HG03045 (cell line): ENCODE results near the gene CCL16.
"Not testable (repeated sequence)": the region's sequence is repeated elsewhere in the genome, so short reads cannot be mapped to it uniquely, and the experiment has no call there.

Source experiments
- ATAC-seq: cut with Tn5 transposase; IDR thresholded peaks from one replicate; pipeline ENCODE4 v1.9.1; 2021; ENCODE audit warnings: mild to moderate bottlenecking, moderate library complexity; ENCODE audit not compliant: unreplicated experiment

The CCL16 gene

GRCh38 chr17:35942588-35943186 lies 38.6 kb downstream of the CCL16 start:
- no peak for ATAC-seq

GRCh38 chr17:35938492-35938891 lies 42.8 kb downstream of the CCL16 start:
- ATAC-seq, result not testable (repeated sequence)

GRCh38 chr17:35936063-35936462 lies 45.2 kb downstream of the CCL16 start:
- ATAC-seq, result no peak

- ATAC-seq, result no peak
Measured at GRCh38 chr17:35934760-35935159, 46.5 kb downstream of the CCL16 start.

- no peak for ATAC-seq
Measured at GRCh38 chr17:35932586-35932985, 48.7 kb downstream of the CCL16 start.

DNA sequence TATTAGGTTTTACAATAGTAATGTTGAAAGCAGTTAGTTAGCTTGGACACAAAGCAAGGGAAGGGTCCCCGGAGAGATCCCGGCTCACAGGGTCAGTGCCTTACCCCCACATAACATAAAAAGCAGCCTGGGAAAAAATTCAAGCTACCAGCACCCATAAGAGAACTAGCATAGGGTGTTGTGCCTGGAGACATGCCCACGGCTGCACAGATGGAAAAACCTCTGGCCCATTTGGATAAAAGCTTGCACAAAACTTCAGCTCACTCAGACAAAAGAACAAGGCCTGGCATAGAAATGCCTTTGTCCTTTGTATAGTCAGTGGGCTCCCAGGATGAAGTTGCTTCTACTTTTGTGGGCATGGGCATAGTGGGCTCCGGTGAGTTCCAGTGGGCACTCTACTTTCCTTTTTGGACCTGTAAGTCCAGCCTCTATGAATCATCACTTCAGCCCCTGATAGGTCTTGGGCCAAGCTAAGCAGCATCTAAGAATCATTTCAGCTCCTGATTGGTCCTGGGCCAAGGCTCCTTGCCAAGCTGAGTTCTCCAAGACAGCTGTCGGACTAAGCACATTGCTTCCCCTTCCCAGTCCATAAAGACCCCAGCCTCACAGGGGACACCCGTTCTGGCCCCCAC lies 49.4 kb downstream of the CCL16 start:
- no peak for ATAC-seq

- ATAC-seq, result no peak
Measured at GRCh38 chr17:35930211-35931065, 50.9 kb downstream of the CCL16 start, which contains the start of gene RDM1. Gene RDM1, minus strand, starts transcription at chr17:35930773. Its CDS starts 46 bp downstream, at chr17:35930727.

- ATAC-seq, result no peak
Measured at GRCh38 chr17:35927714-35928113, 53.6 kb downstream of the CCL16 start.
